Activated CD8-positive, alpha-beta memory T cell treated with anti-CD3 and anti-CD28 coated beads for 24 hours (primary cell): ENCODE results near the gene CTTNBP2.

Experiments
- DNase-seq: peaks from one replicate; pipeline ENCODE4 v3.0.0-alpha.2; 2020

CTTNBP2 gene

DNA sequence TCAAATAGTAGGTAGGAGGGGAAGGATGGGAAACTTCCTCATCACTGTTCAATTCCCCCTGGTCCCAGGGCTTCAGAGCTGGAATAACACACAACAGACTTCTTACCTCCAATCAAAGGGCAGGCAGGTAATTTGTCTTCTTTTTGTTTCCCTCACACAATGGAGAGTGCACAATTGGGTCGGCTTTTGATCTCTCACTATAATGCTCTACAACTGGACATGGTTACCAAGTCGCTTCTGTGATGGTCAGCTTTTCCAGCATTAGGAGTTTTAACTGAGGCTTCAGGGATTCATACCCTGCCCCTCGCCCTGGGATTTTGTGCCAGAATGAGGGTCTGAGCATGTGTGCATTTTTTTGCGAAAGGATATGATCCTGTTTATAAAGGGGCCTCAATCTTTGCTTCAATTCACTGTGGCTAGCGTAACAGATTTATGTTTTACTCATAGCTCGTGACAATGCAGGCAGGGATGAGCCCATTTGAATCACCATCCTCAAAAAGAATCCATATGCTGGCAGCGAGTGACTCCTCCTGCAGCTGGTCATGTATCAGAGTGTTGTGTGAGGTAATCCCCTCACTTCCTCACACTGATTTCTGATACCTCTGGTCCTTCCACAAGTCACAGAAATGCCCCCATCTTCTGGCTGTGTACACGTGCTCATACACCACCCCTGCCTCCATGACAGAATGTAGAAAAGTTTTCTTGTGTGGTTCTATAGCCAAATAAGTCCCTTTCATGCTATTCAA is 189.6 kb downstream of the CTTNBP2 start:
- DNase-seq = no peak

DNA sequence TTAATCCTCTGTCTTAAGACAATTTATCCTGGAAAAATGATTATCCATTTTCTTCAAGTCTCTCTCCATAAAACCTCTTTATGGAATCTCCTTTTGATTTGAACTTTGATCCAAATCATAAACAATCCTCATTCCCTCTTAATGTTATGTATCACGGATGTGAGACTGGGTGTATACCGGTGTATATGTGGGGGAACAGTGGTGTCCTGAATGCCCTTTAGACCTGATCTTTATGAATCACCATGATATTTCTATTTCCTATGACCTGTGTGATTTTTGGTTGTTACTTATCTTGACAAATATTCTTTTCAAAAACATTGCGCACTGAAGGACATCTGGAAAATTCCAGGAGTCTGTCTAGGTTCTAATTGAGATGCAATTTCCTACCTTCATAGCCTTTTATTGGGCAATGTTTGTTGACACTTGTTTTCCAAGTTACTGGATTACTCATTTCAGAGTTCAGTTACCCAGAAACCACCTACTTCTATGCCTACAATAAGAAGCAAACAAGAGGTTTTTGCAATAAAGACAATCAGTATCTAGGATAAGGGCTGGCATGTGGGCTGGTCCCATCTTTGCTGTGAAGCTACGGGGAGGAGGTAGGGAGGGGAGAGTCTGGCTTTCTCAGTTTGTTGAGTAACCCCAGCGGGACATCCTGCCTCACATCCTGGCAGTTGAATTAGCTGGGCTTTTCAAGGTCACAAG is 190.4 kb downstream of the CTTNBP2 start:
- no peak for DNase-seq

DNA sequence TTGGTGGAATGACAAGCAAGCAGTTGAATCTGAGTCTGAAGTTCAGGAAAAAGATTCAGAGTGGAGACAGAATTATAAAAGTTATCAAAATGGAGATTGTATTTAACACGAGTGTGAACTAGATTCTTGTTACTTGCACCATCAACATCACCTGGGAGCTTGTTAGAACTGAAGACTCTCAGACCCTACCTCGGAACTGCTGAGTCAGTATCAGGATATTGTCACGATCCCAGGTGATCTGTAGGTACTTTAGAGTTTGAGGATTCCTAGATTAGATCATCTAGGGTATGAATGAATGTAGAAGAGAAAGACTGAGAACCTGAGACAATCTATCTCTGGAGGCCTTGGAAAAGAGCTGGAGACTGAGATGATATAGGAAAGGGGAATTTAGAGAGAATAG is 194.1 kb downstream of the CTTNBP2 start:
- DNase-seq = no peak

DNA sequence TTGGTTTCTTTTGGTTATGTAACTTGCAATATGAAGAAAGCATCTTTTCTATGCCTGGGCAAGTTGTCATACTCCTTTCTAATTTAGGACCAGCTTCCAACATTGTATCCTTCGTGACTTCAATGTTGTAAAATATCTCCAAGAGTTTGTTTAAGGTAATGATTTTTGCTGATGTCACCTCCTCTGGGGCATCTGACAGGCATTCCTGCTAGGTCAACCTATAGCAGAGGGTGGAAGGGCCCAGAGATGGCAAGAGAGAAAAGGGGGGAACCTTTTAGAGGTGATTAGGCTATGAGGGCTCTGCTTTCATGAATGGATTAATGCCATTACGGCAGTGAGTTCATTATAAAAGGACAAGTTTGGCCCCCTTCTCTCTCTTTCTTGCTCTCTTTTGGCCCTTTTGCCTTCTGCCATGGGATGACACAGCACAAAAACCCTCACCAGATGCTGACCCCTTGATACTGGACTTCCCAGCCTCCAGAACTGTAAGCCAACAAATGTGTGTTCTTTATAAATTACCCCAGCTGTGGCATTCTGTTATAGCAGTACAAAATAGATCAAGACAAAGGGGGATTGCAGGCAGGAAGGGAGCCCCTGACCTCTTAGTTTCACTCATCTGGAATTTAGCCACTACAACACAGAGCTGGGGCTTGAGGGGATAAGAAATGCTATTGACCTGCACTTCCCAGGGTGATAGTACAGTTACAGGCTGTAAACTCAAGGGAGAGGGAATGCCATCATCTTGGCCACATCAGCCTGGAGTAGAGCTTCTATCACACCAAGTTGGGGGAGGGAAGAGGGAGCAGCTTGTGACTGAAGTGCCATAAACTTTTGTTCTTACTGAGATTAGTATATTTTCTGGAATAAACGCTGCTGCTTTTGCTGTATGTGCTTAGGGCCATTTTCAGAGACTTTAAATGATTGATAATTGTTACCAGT is 197.5 kb downstream of the CTTNBP2 start:
- no peak for DNase-seq

DNA sequence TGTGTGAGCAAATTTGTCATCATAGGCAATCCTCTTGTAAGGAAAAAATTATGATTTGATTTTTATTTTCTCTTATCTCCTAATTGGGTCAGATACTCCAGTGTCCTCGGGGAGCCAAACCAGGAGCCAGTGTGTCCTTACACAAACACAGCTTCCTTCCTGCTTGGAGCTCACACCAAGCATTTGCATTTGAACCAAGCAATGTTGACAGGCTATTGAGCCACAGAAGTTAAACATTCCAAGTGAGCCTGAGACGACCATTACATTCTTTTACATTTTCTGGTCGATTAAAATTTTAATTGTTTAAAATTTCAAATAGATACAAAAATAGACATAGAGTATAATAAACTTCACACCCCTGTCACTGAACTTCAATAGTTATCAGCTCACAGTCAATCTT is 198.6 kb downstream of the CTTNBP2 start:
- no peak for DNase-seq

DNA sequence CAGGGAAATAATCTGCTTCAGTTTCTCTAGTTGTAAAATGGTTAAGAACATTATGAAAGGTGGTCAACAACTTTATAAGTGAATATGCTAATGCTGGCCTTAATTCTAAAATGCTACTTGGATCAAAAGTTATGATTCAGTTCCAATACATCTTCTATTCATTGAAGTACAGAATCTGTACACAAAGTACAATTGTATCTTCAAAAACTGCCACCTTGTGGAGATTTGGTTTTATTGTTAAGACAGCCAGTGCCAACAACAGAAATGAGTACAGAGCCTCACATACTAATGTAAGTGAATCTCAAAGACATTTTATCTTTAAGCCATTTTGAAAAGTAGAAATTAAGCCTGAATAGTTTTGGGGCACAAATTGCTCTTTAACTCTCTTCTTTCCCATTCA is 199.4 kb downstream of the CTTNBP2 start:
- DNase-seq = no peak

DNA sequence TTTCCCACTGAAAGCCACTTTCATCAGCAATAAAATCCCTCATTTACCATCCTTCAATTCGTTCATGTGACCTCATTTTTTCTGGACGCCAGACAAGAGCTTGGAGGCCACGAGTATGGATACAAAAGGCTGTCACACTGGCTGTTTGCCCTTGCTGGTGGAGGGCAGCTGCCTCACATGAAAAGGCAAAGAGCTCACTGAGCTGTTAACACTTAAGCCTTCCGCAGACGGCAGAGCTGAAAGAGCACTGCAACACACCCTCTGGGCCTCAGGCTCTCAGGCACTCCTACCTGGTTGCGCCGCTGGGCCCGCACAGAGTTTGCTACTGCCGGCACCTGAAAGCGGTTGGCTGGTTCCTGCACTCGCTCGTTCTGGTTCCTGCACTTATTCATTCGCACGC is 199.9 kb downstream of the CTTNBP2 start:
- no peak for DNase-seq

DNA sequence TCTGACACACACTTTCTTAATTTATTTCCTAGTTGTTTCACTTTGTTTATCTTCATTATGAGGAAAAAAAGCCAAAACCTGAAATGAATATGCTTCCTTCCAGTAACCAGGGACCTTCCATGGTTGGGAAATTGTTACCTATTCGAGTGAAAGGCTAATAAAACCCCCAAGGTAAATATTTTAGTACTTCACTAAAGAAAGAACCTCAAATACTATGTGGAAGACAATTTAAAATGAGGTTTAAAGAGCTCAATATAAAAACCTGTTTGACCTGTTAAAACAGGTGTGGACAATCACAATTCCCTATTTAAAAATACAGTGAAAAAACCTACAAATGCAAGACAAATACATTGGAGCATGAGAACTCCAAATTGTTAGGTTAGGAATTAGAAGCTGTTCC is 200.8 kb downstream of the CTTNBP2 start:
- no peak for DNase-seq

DNA sequence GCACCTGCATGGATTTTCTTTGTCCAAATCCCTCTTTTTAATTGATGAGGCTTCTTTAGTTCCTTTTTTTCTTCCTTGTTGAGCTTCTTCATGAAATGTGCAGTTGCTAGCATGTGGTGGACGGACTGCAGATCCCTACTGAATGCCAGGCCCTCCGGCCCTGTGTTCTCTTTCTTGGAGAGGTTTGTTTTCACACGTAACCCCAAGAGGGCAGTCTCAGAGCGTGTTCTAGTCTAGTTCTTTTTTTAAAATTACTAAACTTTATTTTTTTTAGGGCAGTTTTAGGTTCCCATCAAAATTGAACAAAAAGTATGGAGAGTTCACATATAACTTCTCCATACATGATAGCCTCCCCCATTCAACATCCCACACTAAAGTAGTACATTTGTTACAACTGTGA is 203.4 kb downstream of the CTTNBP2 start:
- no peak for DNase-seq

DNA sequence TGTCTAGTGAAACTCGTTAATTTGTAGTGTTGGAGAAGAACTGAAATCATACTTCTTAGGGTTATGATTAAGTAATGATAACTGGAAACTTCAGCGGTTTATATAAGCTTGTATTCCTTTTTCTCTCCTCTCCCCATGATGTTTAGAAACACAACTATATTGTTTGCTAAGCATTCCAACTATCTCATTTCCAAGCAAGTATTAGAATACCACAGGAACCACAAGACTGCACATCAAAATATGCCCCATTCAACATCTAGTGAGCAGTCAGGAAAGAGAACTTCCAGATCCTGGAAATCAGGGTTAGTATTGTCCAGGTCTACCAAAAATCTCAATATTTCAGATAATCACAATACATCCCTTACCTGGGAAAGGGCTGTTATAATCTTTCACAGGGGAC is 205.8 kb downstream of the CTTNBP2 start:
- no peak for DNase-seq

DNA sequence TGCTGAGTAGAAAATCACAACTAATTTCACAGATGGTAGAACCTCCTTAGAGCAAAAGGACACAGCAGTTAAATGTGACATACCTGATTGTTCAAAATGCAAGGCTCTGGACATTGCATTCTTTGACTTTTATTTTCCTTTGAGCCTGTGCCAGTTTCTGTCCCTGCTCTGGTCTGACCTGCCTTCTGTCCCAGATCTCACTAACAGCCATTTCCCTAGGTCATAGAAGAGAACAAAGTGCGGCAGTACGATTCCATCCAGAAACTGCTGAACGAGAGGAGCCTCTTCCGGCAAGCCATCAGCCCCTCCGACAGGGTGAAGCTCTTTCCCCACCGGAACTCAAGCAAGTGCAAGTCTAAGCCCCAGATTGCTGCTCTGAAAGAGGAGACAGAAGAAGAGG is 206.6 kb downstream of the CTTNBP2 start:
- no peak for DNase-seq

DNA sequence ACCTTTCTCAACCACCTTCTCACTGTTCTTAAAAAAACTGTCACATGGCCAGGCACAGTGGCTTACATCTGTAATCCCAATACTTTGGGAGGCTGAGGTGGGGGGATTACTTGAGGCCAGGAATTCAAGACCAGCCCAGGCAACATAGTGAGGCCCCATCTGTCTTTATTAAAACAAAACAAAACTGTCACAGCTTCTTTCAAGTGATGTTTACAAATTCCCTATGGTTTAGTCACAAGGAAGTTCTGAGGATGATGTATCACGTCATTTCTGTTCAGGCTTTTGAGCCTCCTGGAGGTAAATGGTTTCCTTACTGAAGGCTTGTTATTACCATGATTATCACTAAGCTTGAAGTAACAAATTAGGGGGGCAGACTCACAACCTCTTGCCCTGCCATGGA is 207.2 kb downstream of the CTTNBP2 start:
- DNase-seq = no peak

DNA sequence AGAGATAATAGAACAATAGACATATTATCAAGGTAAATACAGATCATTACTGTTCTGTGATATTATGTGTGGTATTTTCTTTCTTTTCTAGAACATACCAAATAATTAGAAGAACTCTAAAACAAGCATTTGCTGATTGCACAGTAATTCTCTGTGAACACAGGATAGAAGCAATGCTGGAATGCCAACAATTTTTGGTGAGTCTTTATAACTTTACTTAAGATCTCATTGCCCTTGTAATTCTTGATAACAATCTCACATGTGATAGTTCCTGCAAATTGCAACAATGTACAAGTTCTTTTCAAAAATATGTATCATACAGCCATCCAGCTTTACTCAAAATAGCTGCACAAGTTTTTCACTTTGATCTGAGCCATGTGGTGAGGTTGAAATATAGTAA is 207.9 kb downstream of the CTTNBP2 start:
- DNase-seq = no peak

DNA sequence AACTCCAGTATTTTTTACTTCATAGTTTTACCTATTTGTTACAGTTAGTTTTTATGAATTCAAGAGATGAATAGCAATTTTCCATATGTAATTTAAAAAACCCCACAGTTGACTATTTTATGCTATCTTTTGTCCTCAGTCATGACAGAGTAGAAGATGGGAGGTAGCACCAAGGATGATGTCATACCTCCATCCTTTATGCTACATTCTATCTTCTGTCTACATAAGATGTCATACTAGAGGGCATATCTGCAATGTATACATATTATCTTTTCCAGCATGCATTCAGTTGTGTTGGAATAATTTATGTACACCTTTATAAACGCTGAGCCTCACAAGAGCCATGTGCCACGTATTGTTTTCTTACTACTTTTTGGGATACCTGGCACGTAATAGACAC is 209.2 kb downstream of the CTTNBP2 start:
- no peak for DNase-seq

DNA sequence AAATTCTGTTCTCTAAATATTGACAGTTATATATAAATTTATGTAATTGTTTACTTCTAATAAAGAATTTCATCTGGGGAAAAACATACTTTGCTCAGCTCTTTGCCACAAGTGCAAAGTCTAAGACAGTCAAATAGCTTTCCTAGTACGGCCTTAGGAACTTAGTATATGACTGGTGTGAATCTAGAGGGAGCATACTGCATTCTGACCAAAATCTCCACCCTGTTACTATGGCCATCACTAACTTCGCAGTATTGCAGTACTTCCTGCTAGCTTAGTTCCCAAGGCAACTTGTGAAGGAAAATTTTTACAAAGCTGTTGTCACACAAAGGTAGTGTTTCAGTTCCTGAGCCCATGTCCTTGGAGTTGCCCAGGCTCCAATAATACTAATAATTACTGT is 211.9 kb downstream of the CTTNBP2 start:
- no peak for DNase-seq
